HepG2 (cell line): ENCODE results near the gene GBA3.

Experiments
- ATF7 ChIP-seq, 2 experiments: fragments of 450-650 bp in 1 of 2; sonication (generic) in 1 of 2; formaldehyde crosslinking in 1 of 2; IDR thresholded peaks; 2 replicates each; pipeline versions ENCODE4 v1.4.0 to v1.6.1; 2016 to 2020; ENCODE audit warnings: antibody characterized with exemption in 1 of 2, mild to moderate bottlenecking in 1 of 2, missing genetic modification reagents in 1 of 2
- NFATC3 ChIP-seq: sonication (generic); formaldehyde crosslinking; IDR thresholded peaks from 2 replicates; pipeline ENCODE4 v1.5.1; 2020; ENCODE audit warnings: mild to moderate bottlenecking, missing genetic modification reagents
- POGZ ChIP-seq: sonication (generic); formaldehyde crosslinking; IDR thresholded peaks from 2 replicates; pipeline ENCODE4 v1.4.0; 2020; ENCODE audit warnings: mild to moderate bottlenecking, missing genetic modification reagents
- POLR2A ChIP-seq, 2 experiments: IDR thresholded peaks; 2 replicates each; pipeline ENCODE4 v1.6.1; 2011; ENCODE audit warnings: low read depth in 2 of 2, low read length in 2 of 2, mild to moderate bottlenecking in 1 of 2, moderate library complexity in 1 of 2; ENCODE audit not compliant: insufficient read depth in 1 of 2
- TFAP4 ChIP-seq: sonication (generic); IDR thresholded peaks from 2 replicates; pipeline ENCODE4 v1.6.1; 2016; ENCODE audit warnings: low read depth, borderline replicate concordance
- ZNF143 ChIP-seq: sonication (generic); formaldehyde crosslinking; IDR thresholded peaks from 2 replicates; pipeline ENCODE4 v1.4.0; 2020; ENCODE audit warnings: missing genetic modification reagents
- ZNF616 ChIP-seq: sonication (generic); formaldehyde crosslinking; IDR thresholded peaks from 2 replicates; pipeline ENCODE4 v1.5.0; 2020; ENCODE audit warnings: low read depth, mild to moderate bottlenecking, missing genetic modification reagents
- TF ChIP-seq, protein P1 (sequence below): sonication (generic); formaldehyde crosslinking; IDR thresholded peaks from 2 replicates; pipeline ENCODE4 v1.5.0; 2020; ENCODE audit warnings: mild to moderate bottlenecking, missing genetic modification reagents, moderate library complexity
- TF ChIP-seq, protein P2 (sequence below): sonication (generic); formaldehyde crosslinking; IDR thresholded peaks from 2 replicates; pipeline ENCODE4 v1.8.0; 2022; ENCODE audit warnings: mild to moderate bottlenecking, missing genetic modification reagents; ENCODE audit not compliant: insufficient replicate concordance

GRCh38 chr4:22667332-22667940 is 25.3 kb upstream of the GBA3 start:
- TF ChIP-seq, protein P1, sequence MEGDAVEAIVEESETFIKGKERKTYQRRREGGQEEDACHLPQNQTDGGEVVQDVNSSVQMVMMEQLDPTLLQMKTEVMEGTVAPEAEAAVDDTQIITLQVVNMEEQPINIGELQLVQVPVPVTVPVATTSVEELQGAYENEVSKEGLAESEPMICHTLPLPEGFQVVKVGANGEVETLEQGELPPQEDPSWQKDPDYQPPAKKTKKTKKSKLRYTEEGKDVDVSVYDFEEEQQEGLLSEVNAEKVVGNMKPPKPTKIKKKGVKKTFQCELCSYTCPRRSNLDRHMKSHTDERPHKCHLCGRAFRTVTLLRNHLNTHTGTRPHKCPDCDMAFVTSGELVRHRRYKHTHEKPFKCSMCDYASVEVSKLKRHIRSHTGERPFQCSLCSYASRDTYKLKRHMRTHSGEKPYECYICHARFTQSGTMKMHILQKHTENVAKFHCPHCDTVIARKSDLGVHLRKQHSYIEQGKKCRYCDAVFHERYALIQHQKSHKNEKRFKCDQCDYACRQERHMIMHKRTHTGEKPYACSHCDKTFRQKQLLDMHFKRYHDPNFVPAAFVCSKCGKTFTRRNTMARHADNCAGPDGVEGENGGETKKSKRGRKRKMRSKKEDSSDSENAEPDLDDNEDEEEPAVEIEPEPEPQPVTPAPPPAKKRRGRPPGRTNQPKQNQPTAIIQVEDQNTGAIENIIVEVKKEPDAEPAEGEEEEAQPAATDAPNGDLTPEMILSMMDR (CRISPR knock-in tag), result no peak
- TF ChIP-seq ZNF616 (CRISPR knock-in tag) (no peak), TFAP4 (no peak), NFATC3 (CRISPR knock-in tag) (no peak), ZNF143 (CRISPR knock-in tag) (no peak), POLR2A (IDR thresholded peaks at IDR 0.05; ENCODE audit: insufficient read depth in 1 of 2, low read depth in 2 of 2, low read length in 2 of 2) (no peak), ATF7 (IDR thresholded peaks at IDR 0.05) (no peak), ATF7 (CRISPR knock-in tag; IDR thresholded peaks at IDR 0.05) (no peak), POGZ (CRISPR knock-in tag) (no peak)
- TF ChIP-seq, protein P2, sequence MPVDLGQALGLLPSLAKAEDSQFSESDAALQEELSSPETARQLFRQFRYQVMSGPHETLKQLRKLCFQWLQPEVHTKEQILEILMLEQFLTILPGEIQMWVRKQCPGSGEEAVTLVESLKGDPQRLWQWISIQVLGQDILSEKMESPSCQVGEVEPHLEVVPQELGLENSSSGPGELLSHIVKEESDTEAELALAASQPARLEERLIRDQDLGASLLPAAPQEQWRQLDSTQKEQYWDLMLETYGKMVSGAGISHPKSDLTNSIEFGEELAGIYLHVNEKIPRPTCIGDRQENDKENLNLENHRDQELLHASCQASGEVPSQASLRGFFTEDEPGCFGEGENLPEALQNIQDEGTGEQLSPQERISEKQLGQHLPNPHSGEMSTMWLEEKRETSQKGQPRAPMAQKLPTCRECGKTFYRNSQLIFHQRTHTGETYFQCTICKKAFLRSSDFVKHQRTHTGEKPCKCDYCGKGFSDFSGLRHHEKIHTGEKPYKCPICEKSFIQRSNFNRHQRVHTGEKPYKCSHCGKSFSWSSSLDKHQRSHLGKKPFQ (CRISPR knock-in tag), result no peak
